ENCODE results near the gene PIK3R4. TPM values are rescaled to one million over a fixed set of nuclear protein-coding genes. Genes with fewer than 3 reads are reported as not detected.

PIK3R4 gene
- total RNA-seq, 1 experiment from 2014 or later, result 31.9 TPM

- no peaks in the 10 kb centered on the region for H3K9me3 ChIP-seq (ENCODE audit: low read depth, low read length, poor library complexity, severe bottlenecking)
- intact Hi-C loops (cut with micrococcal nuclease; ENCODE audit: unreplicated experiment), result no loop called here
- H3K4me1 ChIP-seq (ENCODE audit: insufficient read depth, low read length, poor library complexity, severe bottlenecking), result no peaks in the 10 kb centered on the region
- TF ChIP-seq CTCF (conservative IDR thresholded peaks at IDR 0.05; ENCODE audit: low read depth, low read length) (no peak), EZH2 (IDR thresholded peaks at IDR 0.05; ENCODE audit: borderline replicate concordance, low read depth, low read length, poor library complexity, severe bottlenecking) (no peak)
- no peaks in the 10 kb centered on the region for H3K27me3 ChIP-seq (replicated peaks; ENCODE audit: insufficient read depth, low read depth, low read length, poor library complexity)
- CTCF ChIA-PET, result no interaction called here
- H3K36me3 ChIP-seq (ENCODE audit: insufficient read depth, low read length, poor library complexity, severe bottlenecking), result peaks cover 10% of the 10 kb centered on the region
- POLR2A ChIA-PET (ENCODE audit: low non-redundant PET), result no interaction called here
- no peak overlapping the region for H3K4me3 ChIP-seq (ENCODE audit: low read depth, low read length, poor library complexity, severe bottlenecking)
- no TSS peak for BruUV-seq (replicated peaks)
- no peak overlapping the region for H3K27ac ChIP-seq (ENCODE audit: low read depth, low read length, poor library complexity, severe bottlenecking)
- no peak for DNase-seq (ENCODE audit: low spot score)
Measured at GRCh38 chr3:130737622-130738021, 9.0 kb downstream of the PIK3R4 start.

- H3K27me3 ChIP-seq (replicated peaks; ENCODE audit: insufficient read depth, low read depth, low read length, poor library complexity), result no peaks in the 10 kb centered on the region
- intact Hi-C loops (cut with micrococcal nuclease; ENCODE audit: unreplicated experiment), result no loop called here
- ChIA-PET CTCF (no interaction called here), POLR2A (ENCODE audit: low non-redundant PET) (no interaction called here)
- no peak for DNase-seq (ENCODE audit: low spot score)
- TF ChIP-seq CTCF (conservative IDR thresholded peaks at IDR 0.05; ENCODE audit: low read depth, low read length) (no peak), EZH2 (IDR thresholded peaks at IDR 0.05; ENCODE audit: borderline replicate concordance, low read depth, low read length, poor library complexity, severe bottlenecking) (no peak)
- H3K27ac ChIP-seq (ENCODE audit: low read depth, low read length, poor library complexity, severe bottlenecking), result no peak overlapping the region
- BruUV-seq (replicated peaks), result no TSS peak
- peaks cover 17% of the 10 kb centered on the region for H3K36me3 ChIP-seq (ENCODE audit: insufficient read depth, low read length, poor library complexity, severe bottlenecking)
- H3K4me3 ChIP-seq (ENCODE audit: low read depth, low read length, poor library complexity, severe bottlenecking), result no peak overlapping the region
- no peaks in the 10 kb centered on the region for H3K9me3 ChIP-seq (ENCODE audit: low read depth, low read length, poor library complexity, severe bottlenecking)
- H3K4me1 ChIP-seq (ENCODE audit: insufficient read depth, low read length, poor library complexity, severe bottlenecking), result no peaks in the 10 kb centered on the region
Measured at GRCh38 chr3:130733236-130733875, 13.3 kb downstream of the PIK3R4 start.

- no peaks in the 10 kb centered on the region for H3K4me1 ChIP-seq (ENCODE audit: insufficient read depth, low read length, poor library complexity, severe bottlenecking)
- H3K27ac ChIP-seq (ENCODE audit: low read depth, low read length, poor library complexity, severe bottlenecking), result no peak overlapping the region
- POLR2A ChIA-PET (ENCODE audit: low non-redundant PET), result no interaction called here
- intact Hi-C loops (cut with micrococcal nuclease; ENCODE audit: unreplicated experiment), result no loop called here
- no TSS peak for BruUV-seq (replicated peaks)
- DNase-seq (ENCODE audit: low spot score), result no peak
- peaks cover 17% of the 10 kb centered on the region for H3K36me3 ChIP-seq (ENCODE audit: insufficient read depth, low read length, poor library complexity, severe bottlenecking)
- no peaks in the 10 kb centered on the region for H3K27me3 ChIP-seq (replicated peaks; ENCODE audit: insufficient read depth, low read depth, low read length, poor library complexity)
- CTCF ChIA-PET, result no interaction called here
- no peaks in the 10 kb centered on the region for H3K9me3 ChIP-seq (ENCODE audit: low read depth, low read length, poor library complexity, severe bottlenecking)
- H3K4me3 ChIP-seq (ENCODE audit: low read depth, low read length, poor library complexity, severe bottlenecking), result no peak overlapping the region
- TF ChIP-seq EZH2 (IDR thresholded peaks at IDR 0.05; ENCODE audit: borderline replicate concordance, low read depth, low read length, poor library complexity, severe bottlenecking), result no peak
Measured at GRCh38 chr3:130732501-130732900, 14.1 kb downstream of the PIK3R4 start.

- intact Hi-C loops (cut with micrococcal nuclease; ENCODE audit: unreplicated experiment), result no loop called here
- Histone ChIP-seq H3K36me3 (ENCODE audit: insufficient read depth, low read length, poor library complexity, severe bottlenecking) (peaks cover 17% of the 10 kb centered on the region), H3K27me3 (replicated peaks; ENCODE audit: insufficient read depth, low read depth, low read length, poor library complexity) (no peaks in the 10 kb centered on the region), H3K4me3 (ENCODE audit: low read depth, low read length, poor library complexity, severe bottlenecking) (no peak overlapping the region), H3K4me1 (ENCODE audit: insufficient read depth, low read length, poor library complexity, severe bottlenecking) (no peaks in the 10 kb centered on the region), H3K9me3 (ENCODE audit: low read depth, low read length, poor library complexity, severe bottlenecking) (no peaks in the 10 kb centered on the region), H3K27ac (ENCODE audit: low read depth, low read length, poor library complexity, severe bottlenecking) (no peak overlapping the region)
- TF ChIP-seq EZH2 (IDR thresholded peaks at IDR 0.05; ENCODE audit: borderline replicate concordance, low read depth, low read length, poor library complexity, severe bottlenecking) (no peak), CTCF (conservative IDR thresholded peaks at IDR 0.05; ENCODE audit: low read depth, low read length) (no peak)
- no peak for DNase-seq (ENCODE audit: low spot score)
- no TSS peak for BruUV-seq (replicated peaks)
- ChIA-PET POLR2A (ENCODE audit: low non-redundant PET) (no interaction called here), CTCF (no interaction called here)
Measured at GRCh38 chr3:130731817-130732216, 14.8 kb downstream of the PIK3R4 start.
